CD4-positive, alpha-beta T cell treated with Interleukin-15 for 4 hours (primary cell): Measurements from ENCODE around the gene METTL22.

Source experiments
- DNase-seq: peaks from one replicate; pipeline ENCODE4 v3.0.0-alpha.2; 2020; ENCODE audit warnings: low spot score

The METTL22 gene

GRCh38 chr16:8668113-8668512, 46.6 kb downstream of the METTL22 start:
- no peak for DNase-seq

- no peak for DNase-seq
Observed at GRCh38 chr16:8669481-8669880, 48.0 kb downstream of the METTL22 start.

GRCh38 chr16:8670014-8670560, 48.6 kb downstream of the METTL22 start:
- no peak for DNase-seq

- DNase-seq = no peak
Observed at GRCh38 chr16:8673611-8674412, 52.3 kb downstream of the METTL22 start.

- DNase-seq = peak; percentile 88
Observed at GRCh38 chr16:8674413-8675022, 53.0 kb downstream of the METTL22 start, which contains the start of gene ABAT. ABAT (plus strand) TSS chr16:8674617; CDS start chr16:8735740, 61,123 bp downstream.

- DNase-seq = peak; percentile 75
Observed at GRCh38 chr16:8675183-8676159, 54.0 kb downstream of the METTL22 start.

GRCh38 chr16:8676160-8676547, 54.7 kb downstream of the METTL22 start:
- no peak for DNase-seq

GRCh38 chr16:8676737-8677375, 55.4 kb downstream of the METTL22 start:
- no peak for DNase-seq

GRCh38 chr16:8677481-8677880, 56.0 kb downstream of the METTL22 start:
- DNase-seq = no peak

- no peak for DNase-seq
Observed at GRCh38 chr16:8678068-8678927, 56.8 kb downstream of the METTL22 start.

- no peak for DNase-seq
Observed at GRCh38 chr16:8679151-8679550, 57.7 kb downstream of the METTL22 start.

- no peak for DNase-seq
Observed at GRCh38 chr16:8682551-8683259, 61.2 kb downstream of the METTL22 start.

GRCh38 chr16:8683640-8684039, 62.1 kb downstream of the METTL22 start:
- no peak for DNase-seq

GRCh38 chr16:8685617-8686016, 64.1 kb downstream of the METTL22 start:
- DNase-seq = no peak

- DNase-seq = no peak
Observed at GRCh38 chr16:8686031-8686621, 64.6 kb downstream of the METTL22 start.

- DNase-seq = no peak
Observed at GRCh38 chr16:8686879-8687278, 65.4 kb downstream of the METTL22 start.

GRCh38 chr16:8689686-8690085, 68.2 kb downstream of the METTL22 start:
- DNase-seq = no peak

GRCh38 chr16:8691728-8692127, 70.2 kb downstream of the METTL22 start:
- DNase-seq = no peak
